Lung (tissue), 12 donors: ENCODE results near the gene FOXP1. TPM values are rescaled to one million over a fixed set of nuclear protein-coding genes. Genes with fewer than 3 reads are reported as not detected.

ENCODE experiments used
- ATAC-seq: fragments of 200-7000 bp; cut with Tn5 transposase; one replicate; pipeline ENCODE4 v1.9.1; 2020; ENCODE audit warnings: moderate number of reproducible peaks; ENCODE audit not compliant: insufficient read depth, low FRiP score
- DNase-seq, 3 donors: peaks; one replicate each; pipeline ENCODE4 v3.0.0-alpha.2; 2013 to 2017
- H3K27ac ChIP-seq, 2 donors: one replicate each; pipeline ENCODE4 v1.5.1; 2013; ENCODE audit warnings: mild to moderate bottlenecking in 2 of 2, moderate library complexity in 2 of 2, control low read depth in 1 of 2, inconsistent platforms in 1 of 2, low read depth in 1 of 2, low read length in 1 of 2
- H3K27me3 ChIP-seq, 3 donors: one replicate each; pipeline ENCODE4 v1.5.1; 2013; ENCODE audit warnings: low read length in 2 of 3; ENCODE audit not compliant: control insufficient read depth in 3 of 3, insufficient read depth in 3 of 3
- H3K36me3 ChIP-seq, 4 donors: one replicate each; pipeline ENCODE4 v1.5.1; 2013; ENCODE audit warnings: low read length in 4 of 4, mild to moderate bottlenecking in 1 of 4, moderate library complexity in 1 of 4; ENCODE audit not compliant: control insufficient read depth in 4 of 4, insufficient read depth in 4 of 4
- H3K4me1 ChIP-seq, 5 donors: one replicate each; pipeline ENCODE4 v1.5.1; 2013; ENCODE audit warnings: low read length in 5 of 5, mild to moderate bottlenecking in 2 of 5, moderate library complexity in 1 of 5; ENCODE audit not compliant: control insufficient read depth in 5 of 5, insufficient read depth in 5 of 5
- H3K4me3 ChIP-seq: one replicate; pipeline ENCODE4 v1.5.1; 2013; ENCODE audit warnings: mild to moderate bottlenecking, control low read depth, moderate library complexity
- H3K9ac ChIP-seq, 2 donors: one replicate each; pipeline ENCODE4 v1.5.1; 2013; ENCODE audit warnings: low read length in 2 of 2, control low read depth in 1 of 2; ENCODE audit not compliant: insufficient read depth in 1 of 2
- H3K9me3 ChIP-seq, 4 donors: one replicate each; pipeline ENCODE4 v1.5.1; 2013; ENCODE audit warnings: low read length in 3 of 4, mild to moderate bottlenecking in 1 of 4, moderate library complexity in 1 of 4; ENCODE audit not compliant: control insufficient read depth in 4 of 4, insufficient read depth in 3 of 4
- WGBS, 2 donors: extraction: QIAGEN DNeasy Blood & Tissue Kit; methylation state at CpG; one replicate each; pipeline ENCODE4 v1.1.7; 2013; 5-methylcytosine and 5-hydroxymethylcytosine counted together
- polyA plus RNA-seq, 2 donors: library from polyadenylated mRNA; stranded (reverse); fragments of 200-250 nt; gene quantifications; one replicate each; pipeline ENCODE4 v1.2.1, GENCODE V29; 2013
- total RNA-seq, 2 donors: library from RNA; depleted of rRNA in 1 of 2; stranded (reverse); fragments of >200 nt in 1 of 2; gene quantifications; one replicate each; pipeline ENCODE4 v1.2.1, GENCODE V29; 2014 to 2021
- TF ChIP-seq, protein P1 (sequence below): IDR thresholded peaks from 2 replicates; pipeline ENCODE4 v1.5.1; 2012; ENCODE audit warnings: mild to moderate bottlenecking; ENCODE audit errors: control extremely low read depth, extremely low read depth
- donor health status: control.
- donor health status: control.
- donor health status: Bipolar disorder and iron deficiency.
- donor health status: healthy.
- donor health status: DM: yes; HTN: yes; CAD: no.

FOXP1 gene
- total and polyA plus RNA-seq, 4 donors, result 13.8 to 287 (median 73.9) TPM

DNA sequence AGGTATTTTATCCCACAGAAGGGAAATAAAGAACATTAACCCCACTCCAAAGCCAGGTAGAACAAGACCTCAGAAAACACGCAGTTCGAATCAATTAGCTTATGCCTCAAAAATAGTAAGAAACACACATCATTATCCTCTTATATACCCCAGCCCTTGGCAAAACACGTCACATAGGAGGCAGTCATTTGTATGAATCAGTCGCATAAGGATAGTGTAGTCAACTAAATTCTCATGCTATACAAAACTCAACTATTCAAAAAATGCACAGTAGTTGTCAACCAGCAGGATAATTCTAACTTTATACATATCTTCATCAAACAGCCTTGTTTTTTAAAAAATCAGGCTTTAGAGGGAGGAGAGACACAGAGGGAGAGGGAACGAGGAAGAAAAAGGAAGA lies 298.4 kb downstream of the FOXP1 start:
- 94 to 97% methylated on average over 5 of the region's 5 CpGs for WGBS, 2 donors
- H3K36me3 ChIP-seq, result no peaks in the 10 kb centered on the region

DNA sequence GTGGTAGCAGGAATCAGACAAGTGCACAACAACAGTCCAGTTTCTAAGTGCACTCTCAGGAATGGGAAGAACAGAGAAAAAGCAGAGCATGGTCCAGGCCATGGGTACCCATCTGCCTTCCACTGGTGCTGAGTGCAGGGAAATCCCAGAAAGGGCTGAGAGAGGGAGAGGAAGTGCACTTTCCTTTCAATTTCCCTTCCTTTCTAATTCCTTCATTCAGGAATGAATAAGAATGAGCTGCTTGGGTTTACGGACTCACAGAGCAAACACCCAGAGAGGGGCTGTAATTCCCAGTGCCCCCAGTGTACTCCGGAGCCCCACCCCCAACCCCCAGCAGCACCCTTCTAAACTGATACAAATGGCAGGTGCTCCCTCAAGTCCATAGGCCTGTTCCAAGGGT lies 300.6 kb downstream of the FOXP1 start:
- H3K9ac ChIP-seq, result no peak overlapping the region
- H3K4me3 ChIP-seq, result no peak overlapping the region
- ATAC-seq (no peak), DNase-seq (no peak)
- no peaks in the 10 kb centered on the region for H3K9me3 ChIP-seq
- no peak overlapping the region for H3K27ac ChIP-seq
- TF ChIP-seq, protein P1, sequence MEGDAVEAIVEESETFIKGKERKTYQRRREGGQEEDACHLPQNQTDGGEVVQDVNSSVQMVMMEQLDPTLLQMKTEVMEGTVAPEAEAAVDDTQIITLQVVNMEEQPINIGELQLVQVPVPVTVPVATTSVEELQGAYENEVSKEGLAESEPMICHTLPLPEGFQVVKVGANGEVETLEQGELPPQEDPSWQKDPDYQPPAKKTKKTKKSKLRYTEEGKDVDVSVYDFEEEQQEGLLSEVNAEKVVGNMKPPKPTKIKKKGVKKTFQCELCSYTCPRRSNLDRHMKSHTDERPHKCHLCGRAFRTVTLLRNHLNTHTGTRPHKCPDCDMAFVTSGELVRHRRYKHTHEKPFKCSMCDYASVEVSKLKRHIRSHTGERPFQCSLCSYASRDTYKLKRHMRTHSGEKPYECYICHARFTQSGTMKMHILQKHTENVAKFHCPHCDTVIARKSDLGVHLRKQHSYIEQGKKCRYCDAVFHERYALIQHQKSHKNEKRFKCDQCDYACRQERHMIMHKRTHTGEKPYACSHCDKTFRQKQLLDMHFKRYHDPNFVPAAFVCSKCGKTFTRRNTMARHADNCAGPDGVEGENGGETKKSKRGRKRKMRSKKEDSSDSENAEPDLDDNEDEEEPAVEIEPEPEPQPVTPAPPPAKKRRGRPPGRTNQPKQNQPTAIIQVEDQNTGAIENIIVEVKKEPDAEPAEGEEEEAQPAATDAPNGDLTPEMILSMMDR, result no peak
- no peaks in the 10 kb centered on the region for H3K27me3 ChIP-seq
- peaks cover 0 to 3% (median 0%) of the 10 kb centered on the region in 5 donors for H3K4me1 ChIP-seq
- WGBS, 2 donors, result 91 to 94% methylated on average over 2 of the region's 2 CpGs
- H3K36me3 ChIP-seq, result no peaks in the 10 kb centered on the region

More for the DNA sequence above, 298.4 kb downstream of the FOXP1 start:
- H3K9ac ChIP-seq, result no peak overlapping the region
- DNase-seq (no peak), ATAC-seq (no peak)
- H3K4me3 ChIP-seq, result no peak overlapping the region
- H3K4me1 ChIP-seq, result peaks cover 0 to 2% (median 0%) of the 10 kb centered on the region in 5 donors
- no peak overlapping the region for H3K27ac ChIP-seq
- no peaks in the 10 kb centered on the region for H3K9me3 ChIP-seq
- TF ChIP-seq, protein P1, result no peak
- no peaks in the 10 kb centered on the region for H3K27me3 ChIP-seq

GRCh38 chr3:71281280-71281679 lies 302.2 kb downstream of the FOXP1 start:
- no peaks in the 10 kb centered on the region for H3K9me3 ChIP-seq
- TF ChIP-seq, protein P1, result no peak
- no peak for DNase-seq
- no peak for ATAC-seq
- 78 to 81% methylated on average over 7 of the region's 7 CpGs for WGBS, 2 donors
- H3K4me1 ChIP-seq, result peaks cover 0 to 3% (median 0%) of the 10 kb centered on the region in 5 donors
- H3K9ac ChIP-seq, result no peak overlapping the region
- H3K27ac ChIP-seq, result no peak overlapping the region
- H3K4me3 ChIP-seq, result no peak overlapping the region
- no peaks in the 10 kb centered on the region for H3K36me3 ChIP-seq
- no peaks in the 10 kb centered on the region for H3K27me3 ChIP-seq

- Histone ChIP-seq H3K27ac (no peak overlapping the region), H3K27me3 (no peaks in the 10 kb centered on the region), H3K9me3 (no peaks in the 10 kb centered on the region), H3K36me3 (no peaks in the 10 kb centered on the region), H3K4me1 (peaks cover 0 to 6% (median 0%) of the 10 kb centered on the region in 5 donors), H3K4me3 (no peak overlapping the region), H3K9ac (no peak overlapping the region)
- TF ChIP-seq, protein P1, result no peak
- ATAC-seq (no peak), DNase-seq (no peak)
- WGBS, 2 donors, result 79 to 85% methylated on average over 3 of the region's 3 CpGs
Measured at GRCh38 chr3:71277341-71277740, 306.2 kb downstream of the FOXP1 start.
